GM23338 (cell line): ENCODE data around the gene ALG9. TPM values are rescaled to one million over a fixed set of nuclear protein-coding genes. Genes with fewer than 3 reads are reported as not detected.

Experiments
- ATAC-seq: fragments of 200-7000 bp; cut with Tn5 transposase; 3 replicates; pipeline ENCODE4 v1.9.1; 2020
- DNase-seq: peaks from one replicate; pipeline ENCODE4 v3.0.0-alpha.2; 2015; ENCODE audit warnings: low spot score
- H2AFZ ChIP-seq: fragments of 200-600 bp; sonication (generic); 2 replicates; pipeline ENCODE4 v1.8.0; 2016; ENCODE audit warnings: antibody characterized with exemption, mild to moderate bottlenecking, moderate library complexity
- H3F3A ChIP-seq: fragments of 200-600 bp; sonication (generic); replicated peaks from 2 replicates; pipeline ENCODE4 v1.8.0; 2017; ENCODE audit warnings: antibody characterized with exemption, mixed run types, low read depth
- H3K27ac ChIP-seq: fragments of 200-600 bp; sonication (generic); 2 replicates; pipeline ENCODE4 v1.6.1; 2016; ENCODE audit warnings: low read depth
- H3K27me3 ChIP-seq: fragments of 200-600 bp; sonication (generic); 2 replicates; pipeline ENCODE4 v1.8.0; 2016; ENCODE audit warnings: mild to moderate bottlenecking, mixed run types, moderate library complexity; ENCODE audit not compliant: insufficient read depth
- H3K36me3 ChIP-seq: fragments of 200-600 bp; sonication (generic); 2 replicates; pipeline ENCODE4 v1.8.0; 2016; ENCODE audit warnings: mild to moderate bottlenecking; ENCODE audit not compliant: insufficient read depth
- H3K4me1 ChIP-seq: fragments of 200-600 bp; sonication (generic); 2 replicates; pipeline ENCODE4 v1.8.0; 2016; ENCODE audit warnings: mild to moderate bottlenecking, moderate library complexity; ENCODE audit not compliant: insufficient read depth
- H3K4me2 ChIP-seq: fragments of 200-600 bp; sonication (generic); 2 replicates; pipeline ENCODE4 v1.7.1; 2017; ENCODE audit warnings: mixed run types
- H3K4me3 ChIP-seq: fragments of 200-600 bp; sonication (generic); 2 replicates; pipeline ENCODE4 v1.6.1; 2016; ENCODE audit warnings: mixed run types
- H3K79me2 ChIP-seq: fragments of 200-600 bp; sonication (generic); replicated peaks from 2 replicates; pipeline ENCODE4 v1.8.0; 2017; ENCODE audit warnings: mild to moderate bottlenecking; ENCODE audit not compliant: insufficient read depth
- H3K9me2 ChIP-seq: fragments of 200-600 bp; sonication (generic); 2 replicates; pipeline ENCODE4 v1.8.0; 2017; ENCODE audit not compliant: insufficient read depth
- H4K20me1 ChIP-seq: fragments of 200-600 bp; sonication (generic); replicated peaks from 2 replicates; pipeline ENCODE4 v1.8.0; 2017; ENCODE audit warnings: mild to moderate bottlenecking; ENCODE audit not compliant: insufficient read depth
- H3K27ac Mint-ChIP-seq: 2 replicates; pipeline ENCODE4 v1.8.0; 2020; ENCODE audit warnings: inconsistent platforms, mild to moderate bottlenecking, moderate library complexity, mixed read lengths
- H3K27me3 Mint-ChIP-seq: 3 replicates; pipeline ENCODE4 v1.8.0; 2022; ENCODE audit warnings: low read depth, mild to moderate bottlenecking, moderate library complexity, mixed read lengths, inconsistent platforms; ENCODE audit not compliant: insufficient read depth, poor library complexity
- H3K36me3 Mint-ChIP-seq: 3 replicates; pipeline ENCODE4 v1.8.0; 2021; ENCODE audit warnings: low read depth, mild to moderate bottlenecking, inconsistent platforms, moderate library complexity, mixed read lengths
- H3K4me1 Mint-ChIP-seq: 3 replicates; pipeline ENCODE4 v1.8.0; 2020; ENCODE audit warnings: mild to moderate bottlenecking, inconsistent platforms, mixed read lengths
- H3K4me3 Mint-ChIP-seq: 3 replicates; pipeline ENCODE4 v1.8.0; 2021; ENCODE audit warnings: moderate library complexity, mild to moderate bottlenecking, inconsistent platforms, mixed read lengths
- H3K9me3 Mint-ChIP-seq: 3 replicates; pipeline ENCODE4 v1.8.0; 2020; ENCODE audit warnings: moderate library complexity, mild to moderate bottlenecking, inconsistent platforms, mixed read lengths
- EZH2 ChIP-seq: fragments of 200-600 bp; sonication (generic); IDR thresholded peaks from one replicate; pipeline ENCODE4 v1.8.0; 2017; ENCODE audit warnings: antibody characterized with exemption, mild to moderate bottlenecking, low read depth; ENCODE audit not compliant: unreplicated experiment
- JUNB ChIP-seq: IDR thresholded peaks from one replicate; pipeline ENCODE4 v1.6.1; 2016; ENCODE audit warnings: antibody characterized with exemption; ENCODE audit not compliant: unreplicated experiment
- NANOG ChIP-seq: IDR thresholded peaks from 2 replicates; pipeline ENCODE4 v1.6.1; 2016; ENCODE audit warnings: antibody characterized with exemption, borderline replicate concordance
- polyA plus RNA-seq: library from polyadenylated mRNA; unstranded; fragments of >200 nt; fragmentation: Nextera tagmentation; extraction: Ambion mirVana; gene quantifications from 2 replicates; pipeline ENCODE4 v1.2.1, GENCODE V29; 2016
- total RNA-seq: library from RNA; depleted of rRNA; stranded (reverse); fragments of >200 nt; shearing (Covaris generic); gene quantifications from 2 replicates; pipeline ENCODE4 v1.2.3, GENCODE V29; 2014
- TF ChIP-seq, protein P1 (sequence below): IDR thresholded peaks from 2 replicates; pipeline ENCODE4 v1.6.1; 2016; ENCODE audit warnings: antibody characterized with exemption
- TF ChIP-seq, protein P2 (sequence below): IDR thresholded peaks from one replicate; pipeline ENCODE4 v1.6.1; 2018; ENCODE audit warnings: antibody characterized with exemption; ENCODE audit not compliant: unreplicated experiment
- TF ChIP-seq, protein P3 (sequence below), 2 experiments: fragments of 200-600 bp in 1 of 2; sonication (generic) in 1 of 2; conservative IDR thresholded peaks; 2 replicates each; pipeline versions ENCODE4 v1.5.1 to v1.6.1; 2016 to 2017; ENCODE audit warnings: antibody characterized with exemption in 2 of 2, low read depth in 2 of 2, mild to moderate bottlenecking in 2 of 2, moderate library complexity in 1 of 2

ALG9 gene
- total and polyA plus RNA-seq, 2 experiments from 2014 or later = 25.4 to 31.1 TPM

DNA sequence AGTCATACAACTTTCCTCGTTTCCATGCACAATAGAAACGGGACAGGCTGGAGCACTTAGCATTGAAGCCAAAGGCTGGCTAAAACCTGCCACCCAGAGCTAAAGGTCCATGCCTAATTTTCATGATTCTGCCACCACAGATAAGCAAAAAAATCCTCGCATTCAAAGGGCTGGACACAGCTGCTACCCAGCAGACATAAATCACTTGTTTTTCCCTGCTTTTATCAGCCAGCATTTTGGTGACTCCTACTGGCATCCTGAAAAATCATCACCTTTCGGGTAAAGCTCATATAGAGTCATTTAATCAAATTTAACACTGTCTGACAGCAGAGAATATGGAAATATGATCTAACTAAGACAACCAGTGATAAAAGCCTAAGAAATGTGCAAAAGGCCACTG lies 37.9 kb downstream of the ALG9 start:
- peak; percentile 8 for DNase-seq
- H3K27me3 Mint-ChIP-seq = no peaks in the 10 kb centered on the region

DNA sequence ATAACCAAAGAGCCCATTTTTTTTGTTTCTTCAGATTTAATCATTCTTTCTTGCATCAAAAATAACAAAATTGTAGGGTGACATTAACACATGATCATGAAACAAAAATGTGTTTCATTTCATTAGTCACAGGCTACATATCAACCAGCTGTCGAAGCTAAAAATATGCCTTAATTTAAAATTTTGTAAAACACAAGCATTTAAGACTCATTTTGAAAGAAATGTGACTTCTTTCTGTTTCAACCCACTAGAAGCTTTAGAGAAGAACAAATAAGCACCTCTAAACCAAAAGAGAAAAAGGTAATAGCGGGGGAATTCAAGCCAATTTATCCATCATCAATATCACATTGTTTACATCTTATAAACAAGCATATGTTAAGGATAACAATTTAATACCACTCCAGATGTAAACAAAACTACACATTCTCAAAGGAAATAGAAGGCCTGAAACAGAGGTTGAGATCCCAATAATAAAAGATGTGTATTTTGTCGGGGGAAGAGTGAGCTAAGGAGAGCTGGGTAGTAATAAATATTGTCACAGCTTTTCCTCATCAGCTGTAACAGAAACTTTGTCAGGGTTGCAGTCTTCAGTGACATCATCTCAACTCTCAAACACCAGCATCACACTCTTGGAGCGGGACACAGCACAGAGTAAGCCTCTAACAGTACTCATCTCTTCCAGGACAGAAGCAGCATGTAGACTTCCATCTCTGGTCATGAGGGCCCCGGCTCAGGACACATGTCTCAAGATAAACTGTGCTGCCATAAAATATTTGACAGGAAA lies 42.0 kb downstream of the ALG9 start:
- H3K27me3 ChIP-seq = no peaks in the 10 kb centered on the region
- H3K4me3 ChIP-seq = no peak overlapping the region
- no peaks in the 10 kb centered on the region for H3K9me3 Mint-ChIP-seq
- H2AFZ ChIP-seq = no peak overlapping the region
- H3K4me1 Mint-ChIP-seq = peaks cover 19% of the 10 kb centered on the region
- no peaks in the 10 kb centered on the region for H4K20me1 ChIP-seq
- no peak overlapping the region; the same call in 1 of the 2 replicates for H3K27ac Mint-ChIP-seq
- H3K79me2 ChIP-seq = no peaks in the 10 kb centered on the region
- no peaks in the 10 kb centered on the region for H3F3A ChIP-seq
- no peaks in the 10 kb centered on the region for H3K36me3 ChIP-seq
- DNase-seq (no peak), ATAC-seq (no peak)
- peaks cover 7% of the 10 kb centered on the region for H3K27me3 Mint-ChIP-seq
- peaks cover 12% of the 10 kb centered on the region for H3K4me1 ChIP-seq
- no peak overlapping the region for H3K4me2 ChIP-seq
- H3K36me3 Mint-ChIP-seq = no peaks in the 10 kb centered on the region
- TF ChIP-seq JUNB (no peak), NANOG (no peak), EZH2 (no peak)
- TF ChIP-seq, protein P1, sequence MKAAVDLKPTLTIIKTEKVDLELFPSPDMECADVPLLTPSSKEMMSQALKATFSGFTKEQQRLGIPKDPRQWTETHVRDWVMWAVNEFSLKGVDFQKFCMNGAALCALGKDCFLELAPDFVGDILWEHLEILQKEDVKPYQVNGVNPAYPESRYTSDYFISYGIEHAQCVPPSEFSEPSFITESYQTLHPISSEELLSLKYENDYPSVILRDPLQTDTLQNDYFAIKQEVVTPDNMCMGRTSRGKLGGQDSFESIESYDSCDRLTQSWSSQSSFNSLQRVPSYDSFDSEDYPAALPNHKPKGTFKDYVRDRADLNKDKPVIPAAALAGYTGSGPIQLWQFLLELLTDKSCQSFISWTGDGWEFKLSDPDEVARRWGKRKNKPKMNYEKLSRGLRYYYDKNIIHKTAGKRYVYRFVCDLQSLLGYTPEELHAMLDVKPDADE = no peak
- TF ChIP-seq, protein P2, sequence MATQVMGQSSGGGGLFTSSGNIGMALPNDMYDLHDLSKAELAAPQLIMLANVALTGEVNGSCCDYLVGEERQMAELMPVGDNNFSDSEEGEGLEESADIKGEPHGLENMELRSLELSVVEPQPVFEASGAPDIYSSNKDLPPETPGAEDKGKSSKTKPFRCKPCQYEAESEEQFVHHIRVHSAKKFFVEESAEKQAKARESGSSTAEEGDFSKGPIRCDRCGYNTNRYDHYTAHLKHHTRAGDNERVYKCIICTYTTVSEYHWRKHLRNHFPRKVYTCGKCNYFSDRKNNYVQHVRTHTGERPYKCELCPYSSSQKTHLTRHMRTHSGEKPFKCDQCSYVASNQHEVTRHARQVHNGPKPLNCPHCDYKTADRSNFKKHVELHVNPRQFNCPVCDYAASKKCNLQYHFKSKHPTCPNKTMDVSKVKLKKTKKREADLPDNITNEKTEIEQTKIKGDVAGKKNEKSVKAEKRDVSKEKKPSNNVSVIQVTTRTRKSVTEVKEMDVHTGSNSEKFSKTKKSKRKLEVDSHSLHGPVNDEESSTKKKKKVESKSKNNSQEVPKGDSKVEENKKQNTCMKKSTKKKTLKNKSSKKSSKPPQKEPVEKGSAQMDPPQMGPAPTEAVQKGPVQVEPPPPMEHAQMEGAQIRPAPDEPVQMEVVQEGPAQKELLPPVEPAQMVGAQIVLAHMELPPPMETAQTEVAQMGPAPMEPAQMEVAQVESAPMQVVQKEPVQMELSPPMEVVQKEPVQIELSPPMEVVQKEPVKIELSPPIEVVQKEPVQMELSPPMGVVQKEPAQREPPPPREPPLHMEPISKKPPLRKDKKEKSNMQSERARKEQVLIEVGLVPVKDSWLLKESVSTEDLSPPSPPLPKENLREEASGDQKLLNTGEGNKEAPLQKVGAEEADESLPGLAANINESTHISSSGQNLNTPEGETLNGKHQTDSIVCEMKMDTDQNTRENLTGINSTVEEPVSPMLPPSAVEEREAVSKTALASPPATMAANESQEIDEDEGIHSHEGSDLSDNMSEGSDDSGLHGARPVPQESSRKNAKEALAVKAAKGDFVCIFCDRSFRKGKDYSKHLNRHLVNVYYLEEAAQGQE = no peak
- no peak overlapping the region for H3K4me3 Mint-ChIP-seq
- H3K27ac ChIP-seq = no peak overlapping the region
- H3K9me2 ChIP-seq = no peaks in the 10 kb centered on the region

More for the DNA sequence above, 37.9 kb downstream of the ALG9 start:
- Histone ChIP-seq H3K4me1 (no peaks in the 10 kb centered on the region), H3K4me3 (no peak overlapping the region), H4K20me1 (no peaks in the 10 kb centered on the region), H2AFZ (no peak overlapping the region), H3K79me2 (no peaks in the 10 kb centered on the region), H3K36me3 (no peaks in the 10 kb centered on the region), H3K27me3 (no peaks in the 10 kb centered on the region), H3K9me2 (no peaks in the 10 kb centered on the region), H3K27ac (no peak overlapping the region), H3F3A (no peaks in the 10 kb centered on the region), H3K4me2 (no peak overlapping the region)
- peaks cover 4% of the 10 kb centered on the region; the same call in 1 of the 3 replicates for H3K36me3 Mint-ChIP-seq
- H3K27ac Mint-ChIP-seq = no peak overlapping the region
- H3K4me1 Mint-ChIP-seq = no peaks in the 10 kb centered on the region
- no peak for TF ChIP-seq EZH2
- TF ChIP-seq, protein P3, sequence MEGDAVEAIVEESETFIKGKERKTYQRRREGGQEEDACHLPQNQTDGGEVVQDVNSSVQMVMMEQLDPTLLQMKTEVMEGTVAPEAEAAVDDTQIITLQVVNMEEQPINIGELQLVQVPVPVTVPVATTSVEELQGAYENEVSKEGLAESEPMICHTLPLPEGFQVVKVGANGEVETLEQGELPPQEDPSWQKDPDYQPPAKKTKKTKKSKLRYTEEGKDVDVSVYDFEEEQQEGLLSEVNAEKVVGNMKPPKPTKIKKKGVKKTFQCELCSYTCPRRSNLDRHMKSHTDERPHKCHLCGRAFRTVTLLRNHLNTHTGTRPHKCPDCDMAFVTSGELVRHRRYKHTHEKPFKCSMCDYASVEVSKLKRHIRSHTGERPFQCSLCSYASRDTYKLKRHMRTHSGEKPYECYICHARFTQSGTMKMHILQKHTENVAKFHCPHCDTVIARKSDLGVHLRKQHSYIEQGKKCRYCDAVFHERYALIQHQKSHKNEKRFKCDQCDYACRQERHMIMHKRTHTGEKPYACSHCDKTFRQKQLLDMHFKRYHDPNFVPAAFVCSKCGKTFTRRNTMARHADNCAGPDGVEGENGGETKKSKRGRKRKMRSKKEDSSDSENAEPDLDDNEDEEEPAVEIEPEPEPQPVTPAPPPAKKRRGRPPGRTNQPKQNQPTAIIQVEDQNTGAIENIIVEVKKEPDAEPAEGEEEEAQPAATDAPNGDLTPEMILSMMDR (conservative IDR thresholded peaks at IDR 0.05; ENCODE audit: low read depth in 2 of 2) = peak; percentile 31 to 59; a peak in 3 of 4 replicates
- no peak for ATAC-seq
- no peak overlapping the region for H3K4me3 Mint-ChIP-seq
- no peaks in the 10 kb centered on the region for H3K9me3 Mint-ChIP-seq
